Left lung (tissue), 10 donors: ENCODE measurements around the gene ESRRB. TPM values are rescaled to one million over a fixed set of nuclear protein-coding genes. Genes with fewer than 3 reads are reported as not detected.

Source experiments
- ATAC-seq: fragments of 200-7000 bp; cut with Tn5 transposase; one replicate; pipeline ENCODE4 v1.9.1; 2020; ENCODE audit warnings: moderate library complexity
- DNase-seq, 4 donors: peaks; one replicate each; pipeline ENCODE4 v3.0.0-alpha.2; 2013 to 2020
- H3K27ac ChIP-seq, 2 donors: fragments of 200-600 bp; sonication (generic) in 1 of 2; one replicate each; pipeline versions ENCODE4 v1.5.0 to v1.8.0; 2020 to 2021
- H3K27me3 ChIP-seq, 2 donors: fragments of 200-600 bp; sonication (generic) in 1 of 2; one replicate each; pipeline versions ENCODE4 v1.5.0 to v1.8.0; 2020 to 2021
- H3K36me3 ChIP-seq, 2 donors: fragments of 200-600 bp; sonication (generic) in 1 of 2; one replicate each; pipeline versions ENCODE4 v1.5.0 to v1.8.0; 2020 to 2021
- H3K4me1 ChIP-seq, 2 donors: fragments of 200-600 bp; one replicate each; pipeline ENCODE4 v1.8.0; 2021
- H3K4me3 ChIP-seq, 2 donors: fragments of 200-600 bp; sonication (generic) in 1 of 2; one replicate each; pipeline versions ENCODE4 v1.5.0 to v1.8.0; 2020 to 2021; ENCODE audit warnings: mild to moderate bottlenecking in 1 of 2
- H3K9me3 ChIP-seq, 2 donors: fragments of 200-600 bp; sonication (generic) in 1 of 2; one replicate each; pipeline versions ENCODE4 v1.5.0 to v1.8.0; 2020 to 2021
- intact Hi-C, 2 donors: fragments of 100-400 bp; cut with DNase I; formaldehyde crosslinking; loops; one replicate each; pipeline versions ENCODE4 v1.11.2 to v1.14.2; 2022
- polyA plus RNA-seq, 6 donors: library from polyadenylated mRNA; unstranded; fragments of 120-200 nt; gene quantifications; one replicate each; pipeline ENCODE4 v1.2.1, GENCODE V29; 2013; ENCODE audit not compliant: insufficient read length in 6 of 6
- total RNA-seq, 2 donors: library from RNA; stranded (reverse); fragmentation: NEBNext Ultra II Directional; extraction: Animal tissue kit (Norgen Biotek cat#: 25700); gene quantifications; one replicate each; pipeline ENCODE4 v1.2.1, GENCODE V29; 2021
- TF ChIP-seq, protein P1 (sequence below), 2 donors: fragments of 200-600 bp; sonication (generic) in 1 of 2; IDR thresholded peaks; one replicate each; pipeline versions ENCODE4 v1.5.0 to v1.8.0; 2021; ENCODE audit warnings: antibody characterized with exemption in 2 of 2
- donor health status: DM: no; HTN: yes; CAD: no.
- donor health status: DM: no; HTN: no; CAD: no.

Gene ESRRB
- total and polyA plus RNA-seq, 8 donors: 0.15 to 0.67 (median 0.40) TPM

DNA sequence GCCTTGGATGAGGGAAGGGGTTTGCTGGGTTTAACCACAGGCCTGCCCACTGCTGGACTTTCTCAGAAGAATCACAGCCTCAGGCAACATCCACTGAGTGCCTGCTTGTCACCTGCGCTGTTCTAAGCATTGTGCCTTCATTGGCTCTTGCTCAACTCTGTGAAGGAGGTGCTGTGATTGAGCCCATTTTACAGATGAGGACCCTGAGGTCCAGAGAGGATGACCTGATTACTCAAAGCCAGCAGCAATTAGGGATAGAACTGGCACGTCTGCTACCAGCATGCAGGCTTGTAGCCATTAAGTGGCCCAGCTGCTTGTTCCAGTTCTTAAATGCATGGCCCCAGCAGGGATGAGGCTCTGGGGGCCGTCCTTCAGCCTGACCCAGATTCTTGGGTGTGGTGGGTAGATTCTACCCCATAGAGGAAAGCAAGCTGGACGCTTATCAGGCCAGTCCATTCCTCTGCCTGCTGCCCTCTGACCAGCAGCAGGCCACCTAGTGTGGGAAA, 54.6 kb downstream of the ESRRB start:
- DNase-seq (no peak), ATAC-seq (no peak)
- TF ChIP-seq, protein P1, sequence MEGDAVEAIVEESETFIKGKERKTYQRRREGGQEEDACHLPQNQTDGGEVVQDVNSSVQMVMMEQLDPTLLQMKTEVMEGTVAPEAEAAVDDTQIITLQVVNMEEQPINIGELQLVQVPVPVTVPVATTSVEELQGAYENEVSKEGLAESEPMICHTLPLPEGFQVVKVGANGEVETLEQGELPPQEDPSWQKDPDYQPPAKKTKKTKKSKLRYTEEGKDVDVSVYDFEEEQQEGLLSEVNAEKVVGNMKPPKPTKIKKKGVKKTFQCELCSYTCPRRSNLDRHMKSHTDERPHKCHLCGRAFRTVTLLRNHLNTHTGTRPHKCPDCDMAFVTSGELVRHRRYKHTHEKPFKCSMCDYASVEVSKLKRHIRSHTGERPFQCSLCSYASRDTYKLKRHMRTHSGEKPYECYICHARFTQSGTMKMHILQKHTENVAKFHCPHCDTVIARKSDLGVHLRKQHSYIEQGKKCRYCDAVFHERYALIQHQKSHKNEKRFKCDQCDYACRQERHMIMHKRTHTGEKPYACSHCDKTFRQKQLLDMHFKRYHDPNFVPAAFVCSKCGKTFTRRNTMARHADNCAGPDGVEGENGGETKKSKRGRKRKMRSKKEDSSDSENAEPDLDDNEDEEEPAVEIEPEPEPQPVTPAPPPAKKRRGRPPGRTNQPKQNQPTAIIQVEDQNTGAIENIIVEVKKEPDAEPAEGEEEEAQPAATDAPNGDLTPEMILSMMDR (IDR thresholded peaks at IDR 0.05): no peak
- Histone ChIP-seq H3K4me1 (no peaks in the 10 kb centered on the region), H3K4me3 (no peak overlapping the region), H3K9me3 (no peaks in the 10 kb centered on the region), H3K27me3 (no peaks in the 10 kb centered on the region), H3K27ac (no peak overlapping the region), H3K36me3 (no peaks in the 10 kb centered on the region)
- intact Hi-C loops: no loop called here

DNA sequence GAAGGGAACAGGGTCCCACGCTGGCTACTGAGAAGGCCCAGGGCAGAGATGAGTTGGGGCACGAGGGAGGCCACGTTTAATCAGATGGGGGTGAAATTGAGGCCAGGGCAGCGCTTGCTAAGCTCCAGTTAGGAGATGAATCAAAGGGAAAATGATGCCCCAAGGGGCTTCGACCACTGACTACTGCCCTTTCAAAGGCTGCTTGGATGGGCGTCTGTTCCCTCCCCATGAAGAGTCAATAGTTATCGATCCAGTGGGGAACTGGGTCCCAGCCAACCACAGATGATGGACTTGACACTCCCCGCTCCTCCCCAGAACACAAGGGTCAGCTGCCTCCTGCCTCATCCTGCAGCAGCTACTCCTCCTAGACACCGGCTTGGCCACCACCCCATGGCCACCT, 55.6 kb downstream of the ESRRB start:
- Histone ChIP-seq H3K27me3 (no peaks in the 10 kb centered on the region), H3K9me3 (no peaks in the 10 kb centered on the region), H3K36me3 (no peaks in the 10 kb centered on the region), H3K27ac (no peak overlapping the region), H3K4me3 (no peak overlapping the region), H3K4me1 (no peaks in the 10 kb centered on the region)
- TF ChIP-seq, protein P1 (IDR thresholded peaks at IDR 0.05): no peak
- intact Hi-C loops: no loop called here
- ATAC-seq (no peak), DNase-seq (no peak)

DNA sequence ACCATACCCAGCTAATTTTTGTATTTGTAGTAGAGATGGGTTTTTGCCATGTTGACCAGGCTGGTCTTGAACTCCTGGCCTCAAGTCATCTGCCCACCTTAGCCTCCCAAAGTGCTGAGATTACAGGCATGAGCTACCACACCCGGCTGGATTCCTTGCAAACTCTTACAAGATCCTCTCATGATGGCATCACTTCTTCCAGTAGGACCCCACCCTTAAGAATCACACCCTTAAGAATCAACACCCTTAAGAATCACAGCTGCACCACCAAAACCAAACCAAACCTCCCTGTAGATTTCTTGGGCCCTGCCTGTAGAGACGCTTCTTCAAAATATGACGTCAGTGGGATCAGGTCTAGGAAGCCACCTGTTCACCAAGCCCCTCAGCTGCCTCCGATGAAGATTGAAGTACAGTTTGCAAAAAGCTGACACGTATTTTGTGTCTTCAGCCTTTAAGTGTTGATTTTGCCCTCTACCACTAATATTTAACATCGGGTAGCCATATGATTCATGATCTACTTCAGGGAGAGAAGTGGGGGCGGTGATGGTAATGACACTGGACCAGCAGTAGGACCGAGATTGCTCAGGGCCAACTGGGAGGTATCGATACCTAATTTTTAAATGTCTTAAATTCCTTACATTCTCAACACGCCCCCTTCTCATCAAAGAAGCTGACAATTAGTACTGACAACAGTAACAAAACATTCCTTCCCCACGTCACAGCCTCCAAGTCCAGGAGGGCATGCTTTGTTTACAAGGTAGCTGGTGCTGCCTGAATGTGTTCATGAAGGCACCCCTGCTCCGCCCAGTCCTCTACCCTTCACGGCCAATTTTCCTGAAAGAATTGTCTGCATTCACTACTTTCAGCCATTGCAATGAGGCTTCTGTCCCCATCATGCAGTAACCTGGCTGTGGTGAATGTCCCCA, 57.2 kb downstream of the ESRRB start:
- H3K36me3 ChIP-seq: no peaks in the 10 kb centered on the region
- intact Hi-C loops: no loop called here
- DNase-seq (no peak), ATAC-seq (no peak)
- TF ChIP-seq, protein P1 (IDR thresholded peaks at IDR 0.05): no peak
- no peak overlapping the region for H3K27ac ChIP-seq
- H3K9me3 ChIP-seq: no peaks in the 10 kb centered on the region
- H3K4me3 ChIP-seq: no peak overlapping the region
- no peaks in the 10 kb centered on the region for H3K27me3 ChIP-seq
- H3K4me1 ChIP-seq: no peaks in the 10 kb centered on the region

DNA sequence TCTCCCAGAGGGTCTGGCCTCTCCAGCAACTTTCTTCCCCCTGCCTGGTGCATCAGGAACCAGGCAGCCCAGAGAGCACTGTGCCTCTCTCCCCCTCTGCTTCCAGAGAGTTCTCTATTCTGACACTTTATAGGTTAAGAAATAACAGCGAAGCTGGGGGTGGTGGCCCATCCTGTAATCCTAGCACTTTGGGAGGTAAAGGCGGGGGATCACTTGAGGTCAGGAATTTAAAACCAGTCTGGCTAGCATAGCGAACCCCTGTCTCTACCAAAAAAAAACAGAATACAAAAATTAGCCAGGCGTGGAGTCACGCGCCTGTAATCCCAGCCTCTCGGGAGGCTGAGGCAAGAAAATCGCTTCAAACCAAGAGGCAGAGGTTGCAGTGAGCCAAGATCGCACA, 58.3 kb downstream of the ESRRB start:
- DNase-seq (no peak), ATAC-seq (no peak)
- TF ChIP-seq, protein P1 (IDR thresholded peaks at IDR 0.05): no peak
- Histone ChIP-seq H3K4me3 (no peak overlapping the region), H3K27me3 (no peaks in the 10 kb centered on the region), H3K27ac (no peak overlapping the region), H3K36me3 (no peaks in the 10 kb centered on the region), H3K4me1 (no peaks in the 10 kb centered on the region), H3K9me3 (no peaks in the 10 kb centered on the region)
- intact Hi-C loops: no loop called here

DNA sequence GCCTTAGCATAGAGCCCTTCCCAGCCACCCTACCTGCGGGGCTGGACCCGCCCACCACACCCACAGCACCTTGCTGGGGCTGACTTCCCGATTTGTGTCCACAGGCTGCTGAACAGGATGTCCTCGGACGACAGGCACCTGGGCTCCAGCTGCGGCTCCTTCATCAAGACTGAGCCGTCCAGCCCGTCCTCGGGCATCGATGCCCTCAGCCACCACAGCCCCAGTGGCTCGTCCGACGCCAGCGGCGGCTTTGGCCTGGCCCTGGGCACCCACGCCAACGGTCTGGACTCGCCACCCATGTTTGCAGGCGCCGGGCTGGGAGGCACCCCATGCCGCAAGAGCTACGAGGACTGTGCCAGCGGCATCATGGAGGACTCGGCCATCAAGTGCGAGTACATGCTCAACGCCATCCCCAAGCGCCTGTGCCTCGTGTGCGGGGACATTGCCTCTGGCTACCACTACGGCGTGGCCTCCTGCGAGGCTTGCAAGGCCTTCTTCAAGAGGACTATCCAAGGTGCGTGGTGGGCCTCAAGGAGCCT, 63.4 kb downstream of the ESRRB start:
- Histone ChIP-seq H3K9me3 (no peaks in the 10 kb centered on the region), H3K4me1 (no peaks in the 10 kb centered on the region), H3K36me3 (no peaks in the 10 kb centered on the region), H3K27me3 (no peaks in the 10 kb centered on the region), H3K4me3 (no peak overlapping the region), H3K27ac (no peak overlapping the region)
- no peak for ATAC-seq
- intact Hi-C loops: no loop called here
- peak in 1 of 4 donors; percentile 75 for DNase-seq
- TF ChIP-seq, protein P1 (IDR thresholded peaks at IDR 0.05): no peak
